HEK293 (cell line): ENCODE measurements around the gene PTPRG.

ENCODE experiments used
- RBAK ChIP-seq: fragments of 450-650 bp; formaldehyde crosslinking; IDR thresholded peaks from 2 replicates; pipeline ENCODE4 v1.5.1; 2016; ENCODE audit warnings: missing biosample characterization, missing genetic modification characterization
- SP2 ChIP-seq: fragments of 450-650 bp; formaldehyde crosslinking; IDR thresholded peaks from 2 replicates; pipeline ENCODE4 v1.5.1; 2016; ENCODE audit warnings: missing biosample characterization, missing genetic modification characterization
- ZBTB1 ChIP-seq: fragments of 450-650 bp; formaldehyde crosslinking; IDR thresholded peaks from 2 replicates; pipeline ENCODE4 v1.5.1; 2016; ENCODE audit warnings: missing biosample characterization, missing genetic modification characterization
- ZBTB21 ChIP-seq: fragments of 450-650 bp; formaldehyde crosslinking; IDR thresholded peaks from 2 replicates; pipeline ENCODE4 v1.5.1; 2017; ENCODE audit warnings: missing biosample characterization, missing genetic modification characterization
- ZBTB8A ChIP-seq: fragments of 450-650 bp; formaldehyde crosslinking; IDR thresholded peaks from 2 replicates; pipeline ENCODE4 v1.5.1; 2016; ENCODE audit warnings: missing biosample characterization, missing genetic modification characterization
- ZFP69B ChIP-seq: fragments of 450-650 bp; formaldehyde crosslinking; IDR thresholded peaks from 2 replicates; pipeline ENCODE4 v1.5.1; 2016; ENCODE audit warnings: missing biosample characterization, missing genetic modification characterization
- ZNF23 ChIP-seq: fragments of 450-650 bp; formaldehyde crosslinking; IDR thresholded peaks from 2 replicates; pipeline ENCODE4 v1.5.1; 2016; ENCODE audit warnings: missing biosample characterization, missing genetic modification characterization, borderline replicate concordance
- ZNF701 ChIP-seq: fragments of 450-650 bp; formaldehyde crosslinking; IDR thresholded peaks from 2 replicates; pipeline ENCODE4 v1.5.1; 2016; ENCODE audit warnings: missing biosample characterization, missing genetic modification characterization
- ZNF792 ChIP-seq: fragments of 450-650 bp; formaldehyde crosslinking; IDR thresholded peaks from 2 replicates; pipeline ENCODE4 v1.5.1; 2016; ENCODE audit warnings: missing biosample characterization, missing genetic modification characterization
- TF ChIP-seq, protein P1 (sequence below): fragments of 450-650 bp; formaldehyde crosslinking; IDR thresholded peaks from 2 replicates; pipeline ENCODE4 v1.5.1; 2016; ENCODE audit warnings: missing biosample characterization, missing genetic modification characterization
- TF ChIP-seq, protein P2 (sequence below): fragments of 450-650 bp; formaldehyde crosslinking; IDR thresholded peaks from 2 replicates; pipeline ENCODE4 v1.5.1; 2016; ENCODE audit warnings: missing biosample characterization, missing genetic modification characterization, low read depth
- TF ChIP-seq, protein P3 (sequence below): fragments of 450-650 bp; formaldehyde crosslinking; IDR thresholded peaks from 2 replicates; pipeline ENCODE4 v1.5.1; 2017; ENCODE audit warnings: missing biosample characterization, missing genetic modification characterization

DNA sequence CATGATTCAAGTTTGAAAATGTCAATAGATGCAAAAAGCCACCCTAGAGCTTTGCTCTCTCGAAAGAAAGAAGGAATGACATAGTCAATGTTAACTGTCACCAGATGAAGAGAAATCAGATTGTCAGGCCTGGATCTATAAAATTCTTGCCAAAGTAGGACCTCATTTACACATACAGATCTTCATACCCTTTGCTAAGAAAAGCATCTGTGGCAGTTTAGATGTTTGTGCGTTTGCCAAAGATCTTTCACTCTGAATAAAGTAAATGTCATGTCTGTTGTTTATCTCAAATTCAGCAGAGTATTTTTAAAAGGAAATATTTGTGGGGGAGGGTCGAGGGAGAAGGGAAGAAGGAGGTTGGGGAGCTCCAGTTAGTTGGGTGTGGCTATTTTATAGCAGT, 692.6 kb downstream of the PTPRG start:
- no peak for TF ChIP-seq ZBTB21 (tag by site-specific recombination)
- TF ChIP-seq, protein P1, sequence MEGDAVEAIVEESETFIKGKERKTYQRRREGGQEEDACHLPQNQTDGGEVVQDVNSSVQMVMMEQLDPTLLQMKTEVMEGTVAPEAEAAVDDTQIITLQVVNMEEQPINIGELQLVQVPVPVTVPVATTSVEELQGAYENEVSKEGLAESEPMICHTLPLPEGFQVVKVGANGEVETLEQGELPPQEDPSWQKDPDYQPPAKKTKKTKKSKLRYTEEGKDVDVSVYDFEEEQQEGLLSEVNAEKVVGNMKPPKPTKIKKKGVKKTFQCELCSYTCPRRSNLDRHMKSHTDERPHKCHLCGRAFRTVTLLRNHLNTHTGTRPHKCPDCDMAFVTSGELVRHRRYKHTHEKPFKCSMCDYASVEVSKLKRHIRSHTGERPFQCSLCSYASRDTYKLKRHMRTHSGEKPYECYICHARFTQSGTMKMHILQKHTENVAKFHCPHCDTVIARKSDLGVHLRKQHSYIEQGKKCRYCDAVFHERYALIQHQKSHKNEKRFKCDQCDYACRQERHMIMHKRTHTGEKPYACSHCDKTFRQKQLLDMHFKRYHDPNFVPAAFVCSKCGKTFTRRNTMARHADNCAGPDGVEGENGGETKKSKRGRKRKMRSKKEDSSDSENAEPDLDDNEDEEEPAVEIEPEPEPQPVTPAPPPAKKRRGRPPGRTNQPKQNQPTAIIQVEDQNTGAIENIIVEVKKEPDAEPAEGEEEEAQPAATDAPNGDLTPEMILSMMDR (tag by site-specific recombination) = no peak
- no peak for TF ChIP-seq ZBTB8A (tag by site-specific recombination)
- TF ChIP-seq ZNF792 = no peak
- no peak for TF ChIP-seq ZFP69B
- no peak for TF ChIP-seq ZNF701
- TF ChIP-seq, protein P2, sequence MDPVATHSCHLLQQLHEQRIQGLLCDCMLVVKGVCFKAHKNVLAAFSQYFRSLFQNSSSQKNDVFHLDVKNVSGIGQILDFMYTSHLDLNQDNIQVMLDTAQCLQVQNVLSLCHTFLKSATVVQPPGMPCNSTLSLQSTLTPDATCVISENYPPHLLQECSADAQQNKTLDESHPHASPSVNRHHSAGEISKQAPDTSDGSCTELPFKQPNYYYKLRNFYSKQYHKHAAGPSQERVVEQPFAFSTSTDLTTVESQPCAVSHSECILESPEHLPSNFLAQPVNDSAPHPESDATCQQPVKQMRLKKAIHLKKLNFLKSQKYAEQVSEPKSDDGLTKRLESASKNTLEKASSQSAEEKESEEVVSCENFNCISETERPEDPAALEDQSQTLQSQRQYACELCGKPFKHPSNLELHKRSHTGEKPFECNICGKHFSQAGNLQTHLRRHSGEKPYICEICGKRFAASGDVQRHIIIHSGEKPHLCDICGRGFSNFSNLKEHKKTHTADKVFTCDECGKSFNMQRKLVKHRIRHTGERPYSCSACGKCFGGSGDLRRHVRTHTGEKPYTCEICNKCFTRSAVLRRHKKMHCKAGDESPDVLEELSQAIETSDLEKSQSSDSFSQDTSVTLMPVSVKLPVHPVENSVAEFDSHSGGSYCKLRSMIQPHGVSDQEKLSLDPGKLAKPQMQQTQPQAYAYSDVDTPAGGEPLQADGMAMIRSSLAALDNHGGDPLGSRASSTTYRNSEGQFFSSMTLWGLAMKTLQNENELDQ = no peak
- TF ChIP-seq ZNF23 (tag by site-specific recombination) = no peak
- TF ChIP-seq ZBTB1 = no peak
- no peak for TF ChIP-seq RBAK (tag by site-specific recombination)
- TF ChIP-seq SP2 (tag by site-specific recombination) = no peak
- TF ChIP-seq, protein P3, sequence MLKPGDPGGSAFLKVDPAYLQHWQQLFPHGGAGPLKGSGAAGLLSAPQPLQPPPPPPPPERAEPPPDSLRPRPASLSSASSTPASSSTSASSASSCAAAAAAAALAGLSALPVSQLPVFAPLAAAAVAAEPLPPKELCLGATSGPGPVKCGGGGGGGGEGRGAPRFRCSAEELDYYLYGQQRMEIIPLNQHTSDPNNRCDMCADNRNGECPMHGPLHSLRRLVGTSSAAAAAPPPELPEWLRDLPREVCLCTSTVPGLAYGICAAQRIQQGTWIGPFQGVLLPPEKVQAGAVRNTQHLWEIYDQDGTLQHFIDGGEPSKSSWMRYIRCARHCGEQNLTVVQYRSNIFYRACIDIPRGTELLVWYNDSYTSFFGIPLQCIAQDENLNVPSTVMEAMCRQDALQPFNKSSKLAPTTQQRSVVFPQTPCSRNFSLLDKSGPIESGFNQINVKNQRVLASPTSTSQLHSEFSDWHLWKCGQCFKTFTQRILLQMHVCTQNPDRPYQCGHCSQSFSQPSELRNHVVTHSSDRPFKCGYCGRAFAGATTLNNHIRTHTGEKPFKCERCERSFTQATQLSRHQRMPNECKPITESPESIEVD = no peak
